ENCODE results near the gene RAB3IL1.

- no peak for TF ChIP-seq POLR2A (IDR thresholded peaks at IDR 0.05)
- TF ChIP-seq, protein P1, sequence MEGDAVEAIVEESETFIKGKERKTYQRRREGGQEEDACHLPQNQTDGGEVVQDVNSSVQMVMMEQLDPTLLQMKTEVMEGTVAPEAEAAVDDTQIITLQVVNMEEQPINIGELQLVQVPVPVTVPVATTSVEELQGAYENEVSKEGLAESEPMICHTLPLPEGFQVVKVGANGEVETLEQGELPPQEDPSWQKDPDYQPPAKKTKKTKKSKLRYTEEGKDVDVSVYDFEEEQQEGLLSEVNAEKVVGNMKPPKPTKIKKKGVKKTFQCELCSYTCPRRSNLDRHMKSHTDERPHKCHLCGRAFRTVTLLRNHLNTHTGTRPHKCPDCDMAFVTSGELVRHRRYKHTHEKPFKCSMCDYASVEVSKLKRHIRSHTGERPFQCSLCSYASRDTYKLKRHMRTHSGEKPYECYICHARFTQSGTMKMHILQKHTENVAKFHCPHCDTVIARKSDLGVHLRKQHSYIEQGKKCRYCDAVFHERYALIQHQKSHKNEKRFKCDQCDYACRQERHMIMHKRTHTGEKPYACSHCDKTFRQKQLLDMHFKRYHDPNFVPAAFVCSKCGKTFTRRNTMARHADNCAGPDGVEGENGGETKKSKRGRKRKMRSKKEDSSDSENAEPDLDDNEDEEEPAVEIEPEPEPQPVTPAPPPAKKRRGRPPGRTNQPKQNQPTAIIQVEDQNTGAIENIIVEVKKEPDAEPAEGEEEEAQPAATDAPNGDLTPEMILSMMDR (IDR thresholded peaks at IDR 0.05) = no peak
- no peak for TF ChIP-seq EP300 (IDR thresholded peaks at IDR 0.05)
- no peak for TF ChIP-seq POLR2AphosphoS5 (IDR thresholded peaks at IDR 0.05)
Measured at GRCh38 chr11:61868571-61869428, 48.6 kb downstream of the RAB3IL1 start.
